ENCODE data around the gene TMEM30A. TPM values are rescaled to one million over a fixed set of nuclear protein-coding genes. Genes with fewer than 3 reads are reported as not detected.

Gene TMEM30A
- total RNA-seq = 166 TPM

DNA sequence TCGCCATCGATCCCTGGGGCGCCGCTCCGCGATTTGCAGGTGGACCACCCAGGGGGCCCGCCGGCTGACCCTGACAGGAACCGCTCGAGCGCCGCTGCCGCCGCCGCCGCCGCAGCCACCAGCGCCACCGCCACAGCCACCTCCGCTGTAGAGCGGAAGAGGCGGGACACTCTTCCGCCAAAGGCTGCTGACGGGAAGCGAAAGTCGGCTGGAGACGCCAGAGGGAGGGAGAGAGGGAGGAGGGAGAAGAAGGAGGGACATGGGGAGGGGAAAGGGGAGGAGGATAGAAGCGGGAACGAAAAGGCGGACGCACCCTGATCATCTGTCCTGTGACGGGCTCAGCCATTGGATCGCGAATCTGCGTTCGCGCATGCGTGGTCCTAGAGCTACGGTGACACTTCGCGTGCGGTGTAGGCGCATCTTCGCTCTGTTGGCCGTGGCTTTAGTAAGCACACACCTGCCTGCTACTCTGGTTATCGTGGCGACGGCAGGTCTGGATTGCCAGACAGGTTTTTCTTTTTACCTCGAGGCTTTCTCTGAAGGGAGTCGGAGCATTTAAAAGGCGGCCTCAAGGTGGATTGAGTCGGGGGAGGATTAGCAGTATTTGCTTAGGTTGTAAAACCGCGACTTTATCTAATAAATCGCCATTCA is at the start of gene TMEM30A:
TSS of gene TMEM30A (minus strand) at position 161 of the 651 bp plus-strand sequence. CDS start at position 7, 154 bp downstream.
- DNase-seq = peak; percentile 97

DNA sequence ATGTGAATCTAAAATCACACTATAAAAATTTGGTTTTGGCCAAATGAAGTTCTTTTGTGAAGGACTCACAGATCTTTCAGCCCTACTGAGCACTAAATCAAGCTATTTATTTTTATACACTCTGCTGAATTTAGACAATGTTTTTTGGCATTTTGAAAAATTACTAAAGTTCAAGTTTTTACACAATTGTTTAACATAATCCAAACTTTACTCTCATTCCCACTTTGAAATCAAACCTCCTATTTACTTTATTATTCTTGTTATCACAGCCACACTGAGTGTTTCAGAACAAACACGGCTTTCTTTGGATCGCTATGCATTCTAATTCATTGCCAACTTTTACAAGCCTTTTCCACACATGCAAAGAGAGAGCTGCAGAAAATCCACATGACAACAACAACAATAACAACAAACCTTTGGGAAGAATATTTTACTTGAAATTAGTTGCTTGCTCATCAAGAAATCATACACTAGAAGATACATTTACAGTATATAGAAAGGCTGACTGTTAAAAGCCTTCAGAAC is 49.1 kb upstream of the TMEM30A start:
- no peak for DNase-seq

GRCh38 chr6:75331151-75331550 is 46.6 kb upstream of the TMEM30A start:
- DNase-seq = no peak

DNA sequence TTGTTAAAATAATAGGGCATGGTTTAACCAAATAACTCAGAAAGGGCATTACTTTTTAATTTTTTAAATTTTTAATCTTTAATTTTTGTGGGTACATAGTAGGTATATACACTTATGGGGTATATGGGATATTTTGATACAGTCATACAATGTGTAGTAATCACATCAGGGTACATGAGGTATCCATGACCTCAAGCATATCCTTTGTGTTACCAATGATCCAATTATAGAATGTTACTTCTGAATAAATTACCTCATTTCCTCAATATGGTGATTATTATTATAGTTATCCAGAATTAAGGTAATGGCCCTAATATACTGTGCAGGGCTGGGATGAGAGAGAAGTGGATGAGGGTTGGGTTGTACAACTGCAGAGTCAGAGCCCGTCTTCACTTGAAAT is 45.1 kb upstream of the TMEM30A start:
- no peak for DNase-seq

DNA sequence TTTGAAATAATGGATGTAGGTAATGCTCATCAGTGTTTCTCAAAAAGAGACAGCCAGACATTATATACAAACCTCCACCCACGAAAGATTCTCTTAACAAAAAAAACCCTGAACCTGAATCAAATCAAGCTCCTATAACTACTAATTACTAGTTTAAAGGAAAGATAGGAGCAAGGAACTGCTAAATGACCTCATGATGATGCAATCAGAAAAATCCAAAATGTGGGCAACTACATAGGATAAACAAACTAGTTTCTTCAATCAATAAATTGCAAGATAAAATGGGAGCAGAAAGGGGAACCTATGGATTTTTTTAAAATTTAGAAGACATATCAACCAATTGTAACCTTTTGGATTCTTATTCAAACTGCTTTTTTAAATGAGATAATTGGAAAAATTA is 43.2 kb upstream of the TMEM30A start:
- no peak for DNase-seq

GRCh38 chr6:75326557-75327258 is 42.1 kb upstream of the TMEM30A start:
- DNase-seq = no peak

GRCh38 chr6:75318900-75319299 is 34.3 kb upstream of the TMEM30A start:
- DNase-seq = no peak

DNA sequence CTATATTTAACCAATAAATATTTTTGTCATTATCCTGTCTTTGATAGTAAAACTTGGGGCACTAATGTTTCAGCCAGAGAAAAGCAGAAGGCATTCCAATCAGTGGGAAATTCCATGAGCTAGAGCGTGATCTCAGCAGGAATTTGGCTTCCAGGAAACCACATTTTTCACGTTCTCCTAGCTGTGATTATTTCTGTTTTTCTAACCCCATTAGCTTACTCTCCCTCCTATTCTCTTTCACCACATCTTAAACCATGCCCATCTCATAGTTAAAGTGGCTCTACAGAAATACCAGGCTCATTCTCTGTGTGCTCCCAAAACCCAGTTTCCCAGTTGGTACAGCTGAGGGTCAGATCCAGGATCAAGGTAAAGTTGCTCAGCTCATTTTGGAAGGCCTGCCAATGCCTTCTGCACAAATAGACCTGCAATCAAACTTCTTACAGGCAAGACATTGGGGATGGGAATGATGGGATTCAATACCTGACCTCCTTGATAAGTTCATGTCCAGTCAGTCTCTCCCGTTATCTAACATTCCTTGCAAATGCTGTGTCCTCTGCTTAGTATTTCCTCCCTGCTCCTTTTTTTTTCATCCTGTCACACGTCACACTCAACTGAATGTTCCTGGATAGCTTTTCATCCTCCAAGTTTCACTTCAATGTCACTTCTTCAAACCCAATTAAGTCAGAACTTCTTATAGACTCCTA is 33.1 kb upstream of the TMEM30A start:
- DNase-seq = no peak

DNA sequence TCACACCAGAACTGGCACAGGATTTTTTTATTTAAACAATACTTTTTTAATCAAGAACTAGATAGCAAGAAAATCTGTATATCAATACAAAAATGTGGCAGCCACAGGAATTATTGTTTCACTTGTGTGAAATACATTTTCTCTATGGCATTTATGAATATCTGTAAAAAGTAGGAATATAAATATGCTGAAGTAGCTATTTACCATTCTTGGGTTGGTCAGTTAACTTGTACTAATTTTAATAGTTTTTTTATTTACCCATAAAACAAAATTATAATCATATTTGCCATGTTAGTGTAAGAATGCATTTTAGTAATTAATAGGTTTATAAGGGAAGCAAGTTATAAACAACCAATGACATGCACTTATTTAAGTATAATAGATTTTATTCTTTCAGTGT is 31.4 kb upstream of the TMEM30A start:
- DNase-seq = no peak

DNA sequence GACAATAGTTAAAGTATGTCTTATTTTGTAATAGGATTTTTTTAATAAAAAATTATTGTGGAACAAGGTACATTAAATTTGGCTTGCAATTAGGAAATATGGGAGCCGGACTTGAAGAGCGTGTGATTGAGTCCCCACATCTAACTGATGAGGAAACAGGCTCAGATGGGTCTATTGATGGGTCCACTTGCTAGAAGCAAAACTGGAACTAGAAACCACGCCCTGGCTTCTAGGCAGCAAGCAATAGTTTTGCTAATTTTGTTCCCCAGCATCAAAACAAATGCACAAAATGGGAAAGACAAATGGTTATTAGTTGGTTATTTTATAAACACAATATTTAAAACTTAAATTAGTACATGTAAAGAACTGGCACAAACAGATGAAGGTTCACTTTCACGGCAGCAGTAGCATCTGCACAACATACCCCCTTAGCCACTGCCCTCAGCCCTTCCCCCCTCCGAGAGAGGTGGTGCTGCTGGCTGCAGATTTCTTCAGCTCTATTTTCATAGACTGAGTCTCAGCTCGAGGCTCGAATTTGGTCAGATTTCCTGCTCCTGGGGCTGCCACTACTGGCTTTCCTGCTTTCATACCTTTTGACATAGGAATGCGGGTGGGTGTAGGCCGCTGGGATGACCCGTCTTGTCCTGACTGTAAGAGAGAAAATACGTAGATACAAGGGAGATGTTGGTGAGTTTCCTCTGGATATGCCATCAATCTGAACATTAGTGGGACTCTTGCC is 23.8 kb upstream of the TMEM30A start:
- DNase-seq = no peak

- no peak for DNase-seq
Observed at GRCh38 chr6:75307364-75308004, 22.9 kb upstream of the TMEM30A start.

DNA sequence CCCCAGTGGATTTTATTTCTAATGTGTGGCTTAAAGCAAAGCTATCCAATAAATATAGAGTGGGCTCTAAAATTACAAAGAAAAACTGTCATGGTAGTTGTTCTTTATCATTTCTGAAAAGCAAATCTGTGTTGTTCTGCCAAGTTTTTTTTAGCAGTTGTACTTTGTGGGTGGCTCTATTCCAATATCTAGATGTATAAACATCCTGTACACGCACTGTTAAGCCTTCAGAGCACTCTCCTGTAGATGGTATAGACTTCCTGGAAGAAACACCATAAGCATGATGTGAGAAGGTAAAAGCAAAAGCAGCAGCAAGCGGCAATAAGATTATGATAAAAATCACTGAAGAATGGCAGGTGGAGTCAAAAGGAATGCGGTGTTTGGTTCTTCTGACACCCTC is 21.5 kb upstream of the TMEM30A start:
- no peak for DNase-seq

GRCh38 chr6:75305573-75305972 is 21.0 kb upstream of the TMEM30A start:
- no peak for DNase-seq

DNA sequence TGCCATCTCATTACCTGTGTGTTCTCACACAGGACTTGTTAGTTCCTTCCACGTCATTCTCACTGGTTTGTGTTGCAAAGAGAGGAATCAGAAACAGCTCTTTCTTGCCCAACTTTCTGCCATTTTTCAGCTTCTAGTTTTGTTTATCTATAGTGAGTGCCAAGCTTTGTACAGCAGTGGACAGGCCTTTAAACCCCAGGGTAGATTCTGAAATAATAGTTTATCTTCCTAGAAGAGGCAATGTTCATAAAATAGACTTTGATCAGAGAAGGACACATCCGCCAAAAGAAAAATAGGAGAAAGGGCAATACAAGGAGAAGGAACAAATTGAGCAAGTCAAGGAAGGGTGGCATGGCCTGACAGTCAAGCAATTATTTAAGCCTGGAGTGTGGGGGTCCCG is 17.7 kb upstream of the TMEM30A start:
- DNase-seq = no peak

GRCh38 chr6:75301537-75301936 is 16.9 kb upstream of the TMEM30A start:
- DNase-seq = no peak

- no peak for DNase-seq
Observed at GRCh38 chr6:75301088-75301487, 16.5 kb upstream of the TMEM30A start.

- no peak for DNase-seq
Observed at GRCh38 chr6:75300531-75300855, 15.9 kb upstream of the TMEM30A start.

GRCh38 chr6:75299801-75300530 is 15.4 kb upstream of the TMEM30A start:
- DNase-seq = no peak

DNA sequence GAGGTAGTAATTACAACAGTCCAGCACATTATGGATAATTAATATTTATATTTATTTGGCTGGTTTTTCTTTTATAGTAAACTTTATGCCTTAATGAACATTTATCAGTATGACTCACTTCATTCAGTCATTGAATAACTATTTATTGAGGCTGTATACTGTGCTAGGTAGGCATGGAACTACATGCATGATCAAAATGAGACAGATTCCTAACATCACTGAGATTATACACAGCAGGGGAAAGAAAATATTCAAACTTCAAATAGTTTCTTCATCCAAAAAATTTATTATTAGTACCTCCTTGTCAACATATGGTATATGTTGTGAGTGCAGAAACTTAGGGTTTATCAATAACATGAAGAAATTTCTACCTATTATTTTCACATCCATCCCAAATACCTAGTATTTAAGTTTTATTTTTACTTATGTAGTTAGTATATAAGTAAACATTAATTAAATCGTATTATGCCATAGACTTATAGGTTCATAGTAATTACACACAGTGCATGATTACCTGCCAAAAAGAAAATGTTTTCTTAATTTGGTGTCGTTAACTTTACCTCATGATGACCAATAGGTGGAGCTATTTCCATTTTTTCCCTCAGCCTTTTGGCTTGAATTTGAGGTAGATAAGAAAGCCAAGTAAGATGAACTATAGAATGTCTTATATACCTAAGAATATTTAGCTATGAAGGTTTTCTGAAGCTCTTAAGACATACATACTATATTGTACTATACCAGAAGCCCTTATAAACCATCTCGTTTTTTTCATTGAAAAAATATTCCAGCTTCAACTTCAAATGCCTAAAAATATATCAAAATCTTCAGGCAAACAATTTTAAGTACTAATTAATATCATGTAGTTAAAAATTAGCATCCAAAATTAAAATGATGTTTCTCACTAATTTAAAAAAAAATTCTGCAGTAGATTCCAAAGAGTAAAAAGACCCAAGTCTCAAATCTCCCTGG is 12.5 kb upstream of the TMEM30A start:
- no peak for DNase-seq

GRCh38 chr6:75292555-75292954 is 8.0 kb upstream of the TMEM30A start:
- DNase-seq = no peak
